Tibial nerve (tissue), 4 donors: ENCODE data around the gene ZFAND3.

ENCODE experiments used
- CTCF ChIP-seq, 5 experiments: fragments of 200-600 bp in 3 of 5; fragments of 450-650 bp in 2 of 5; sonication (generic) in 3 of 5; IDR thresholded peaks; one replicate each; pipeline ENCODE4 v1.5.1; 2016 to 2019; ENCODE audit warnings: antibody characterized with exemption in 5 of 5, mild to moderate bottlenecking in 3 of 5, moderate library complexity in 2 of 5
- EP300 ChIP-seq, 2 donors: sonication (generic); formaldehyde crosslinking; IDR thresholded peaks; one replicate each; pipeline ENCODE4 v1.6.1; 2017; ENCODE audit warnings: antibody characterized with exemption in 2 of 2, mild to moderate bottlenecking in 1 of 2
- POLR2A ChIP-seq, 2 donors: fragments of 450-650 bp; IDR thresholded peaks; one replicate each; pipeline ENCODE4 v1.6.1; 2017; ENCODE audit warnings: antibody characterized with exemption in 2 of 2, mild to moderate bottlenecking in 2 of 2, moderate library complexity in 2 of 2

- TF ChIP-seq CTCF (IDR thresholded peaks at IDR 0.05) (no peak), EP300 (IDR thresholded peaks at IDR 0.05) (no peak), POLR2A (IDR thresholded peaks at IDR 0.05) (no peak)
Observed at GRCh38 chr6:38146734-38147027, 327.2 kb downstream of the ZFAND3 start.
